Left kidney (tissue), 2 donors: Measurements from ENCODE around the gene ANTXR2. TPM values are rescaled to one million over a fixed set of nuclear protein-coding genes. Genes with fewer than 3 reads are reported as not detected.
"Not testable (repeated sequence)": the region's sequence is repeated elsewhere in the genome, so short reads cannot be mapped to it uniquely, and the experiment has no call there.

Source experiments
- DNase-seq: peaks from one replicate; pipeline ENCODE4 v3.0.0-alpha.2; 2013
- polyA plus RNA-seq: library from polyadenylated mRNA; unstranded; fragments of 120-200 nt; gene quantifications from one replicate; pipeline ENCODE4 v1.2.1, GENCODE V29; 2013; ENCODE audit not compliant: insufficient read length

The ANTXR2 gene
- polyA plus RNA-seq, 1 donor: 78.8 TPM

DNA sequence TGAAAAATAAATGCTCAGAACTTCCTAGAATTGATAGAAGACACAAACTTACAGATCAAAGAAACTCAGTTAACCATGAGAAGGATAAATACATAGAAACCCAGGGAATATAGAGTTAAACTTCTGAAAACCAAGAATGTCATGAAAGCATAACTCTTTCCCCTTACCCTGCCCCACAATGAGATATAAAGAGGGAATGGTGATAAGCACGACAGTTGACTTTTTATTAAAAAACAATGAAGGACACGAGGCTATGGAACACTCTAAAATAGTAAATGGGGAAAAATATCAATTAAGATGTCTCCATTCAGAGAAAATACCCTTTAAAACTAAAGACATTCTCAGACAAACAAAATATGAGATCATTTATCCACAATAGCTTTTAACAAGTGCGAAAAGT, 154.7 kb downstream of the ANTXR2 start:
- DNase-seq: no peak

DNA sequence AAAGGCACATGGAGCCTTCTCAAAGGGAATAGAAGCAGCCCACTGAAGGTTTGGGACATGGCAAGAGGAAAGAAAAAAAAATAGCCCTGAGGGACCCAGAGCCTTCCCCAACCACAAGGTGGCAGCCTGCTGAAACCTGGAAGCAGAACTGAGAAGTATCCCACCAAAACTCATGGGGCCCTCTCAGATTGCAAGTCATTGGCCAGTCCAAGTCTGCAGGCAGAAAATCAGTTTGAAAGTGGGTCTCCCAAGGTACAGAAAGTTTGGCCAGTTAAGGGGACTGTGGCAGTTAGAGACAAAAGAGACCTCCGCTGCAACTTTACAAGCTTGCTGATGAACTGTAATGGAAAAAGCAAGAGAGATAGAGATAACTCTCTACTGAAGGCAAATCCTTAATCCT, 155.8 kb downstream of the ANTXR2 start:
- DNase-seq: no peak

DNA sequence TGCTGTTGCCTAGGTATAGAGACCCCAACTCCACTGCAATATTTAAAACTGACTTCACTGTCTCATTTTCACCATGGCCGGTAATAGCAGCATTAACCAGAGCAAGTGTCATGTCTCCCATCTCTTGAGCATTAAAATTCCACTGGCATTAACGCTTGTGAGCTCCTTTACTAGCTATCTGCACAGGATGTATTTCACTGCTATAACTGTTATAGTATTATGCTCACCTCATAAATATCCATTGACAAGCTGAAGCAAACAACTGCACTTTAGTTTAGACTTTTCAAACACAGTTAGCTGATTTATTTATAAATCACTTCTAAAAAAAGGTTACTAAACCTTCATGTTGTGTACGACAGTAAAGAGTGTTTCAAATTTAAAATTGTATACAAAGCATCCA, 157.8 kb downstream of the ANTXR2 start:
- no peak for DNase-seq

DNA sequence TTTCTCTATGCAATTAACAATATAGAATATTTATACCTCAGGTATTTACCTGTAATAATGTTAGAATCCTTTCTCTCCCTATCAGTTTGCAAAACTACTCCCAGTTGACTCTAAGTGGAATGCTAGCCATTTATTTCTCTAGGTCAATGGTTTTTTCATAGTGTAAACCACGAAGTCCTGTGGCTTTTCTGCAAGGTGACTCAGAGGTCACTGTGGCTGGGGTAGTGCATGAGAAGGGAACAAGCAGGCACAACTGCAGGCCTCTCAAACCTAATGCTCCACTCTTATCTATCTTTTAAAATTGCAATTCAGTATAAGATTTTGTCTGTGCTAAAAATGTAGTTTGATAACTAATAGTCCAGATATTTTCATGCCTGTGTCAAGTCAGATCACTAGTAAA, 159.4 kb downstream of the ANTXR2 start:
- no peak for DNase-seq

DNA sequence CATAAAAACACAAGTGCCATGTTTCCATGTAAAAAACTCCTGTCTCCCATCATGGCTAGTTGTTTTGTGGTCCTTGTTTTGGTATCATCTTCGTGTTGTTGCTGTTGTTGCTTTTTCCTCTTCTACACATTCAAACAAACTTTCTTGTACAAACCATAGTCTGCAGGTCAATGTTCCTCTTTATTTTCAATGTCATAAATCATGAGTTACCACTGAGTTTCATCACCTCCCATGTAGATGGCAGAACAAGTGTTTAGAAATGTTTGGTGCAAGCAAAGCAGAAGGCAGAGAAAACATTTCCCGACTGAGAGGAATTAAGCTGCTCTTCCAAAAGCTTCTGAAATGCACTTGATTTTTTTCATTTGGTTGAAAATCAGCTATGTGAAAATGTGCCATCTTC, 166.0 kb downstream of the ANTXR2 start:
- no peak for DNase-seq

DNA sequence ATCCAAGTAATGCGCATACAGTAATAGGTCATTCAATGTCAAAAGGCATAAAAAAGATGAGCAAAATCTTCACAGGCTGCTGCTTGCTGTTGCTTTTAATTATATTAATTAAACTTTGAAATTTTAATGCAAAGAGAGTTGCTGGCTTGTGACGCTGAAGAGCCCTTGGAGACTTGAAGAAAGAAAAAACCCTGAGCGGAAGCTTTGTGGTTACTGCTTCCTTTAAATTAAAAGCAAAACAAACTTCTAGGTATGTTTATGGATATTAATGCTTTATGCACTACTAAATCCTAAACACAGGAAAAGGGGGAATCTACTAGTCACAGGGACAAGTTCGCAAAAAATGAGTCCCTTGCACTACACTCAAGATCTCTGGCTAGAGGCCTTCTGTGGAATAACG, 166.7 kb downstream of the ANTXR2 start:
- no peak for DNase-seq

DNA sequence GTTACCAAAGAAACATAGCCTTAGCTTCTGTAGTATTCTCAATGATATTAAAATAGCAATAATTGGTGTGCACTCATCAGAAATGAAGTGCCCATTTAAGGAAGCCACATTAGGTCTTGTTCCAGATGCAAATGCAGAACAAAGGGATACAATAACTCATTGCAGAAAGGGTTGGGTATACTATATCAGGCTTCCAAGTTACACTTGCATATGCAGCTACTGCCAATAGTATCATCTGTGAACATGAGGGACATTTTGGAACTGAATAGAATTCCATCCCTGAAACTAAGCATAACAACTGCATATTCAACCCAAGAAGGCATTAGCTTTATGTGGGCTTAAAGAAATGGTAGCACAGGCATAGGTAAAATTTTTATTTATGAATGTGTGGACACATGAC, 167.8 kb downstream of the ANTXR2 start:
- no peak for DNase-seq

DNA sequence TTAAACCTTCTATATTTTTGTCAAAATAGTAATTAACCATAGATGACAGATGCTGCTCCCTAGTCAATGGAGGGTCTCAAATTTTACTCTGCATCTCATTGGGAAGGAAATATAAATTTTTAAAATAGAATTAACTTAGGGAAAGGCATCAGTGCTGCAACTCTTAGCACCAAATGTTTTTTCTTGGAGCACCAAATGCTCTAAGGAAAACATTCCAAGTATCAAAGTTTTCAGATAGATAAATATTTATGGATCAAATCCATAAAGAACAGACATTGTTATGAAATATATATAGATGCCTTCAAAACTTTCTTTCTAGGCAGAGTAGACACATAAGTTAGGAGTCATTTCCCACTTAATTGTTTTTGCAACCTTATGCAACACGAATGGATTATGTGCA, 168.7 kb downstream of the ANTXR2 start:
- DNase-seq: no peak

DNA sequence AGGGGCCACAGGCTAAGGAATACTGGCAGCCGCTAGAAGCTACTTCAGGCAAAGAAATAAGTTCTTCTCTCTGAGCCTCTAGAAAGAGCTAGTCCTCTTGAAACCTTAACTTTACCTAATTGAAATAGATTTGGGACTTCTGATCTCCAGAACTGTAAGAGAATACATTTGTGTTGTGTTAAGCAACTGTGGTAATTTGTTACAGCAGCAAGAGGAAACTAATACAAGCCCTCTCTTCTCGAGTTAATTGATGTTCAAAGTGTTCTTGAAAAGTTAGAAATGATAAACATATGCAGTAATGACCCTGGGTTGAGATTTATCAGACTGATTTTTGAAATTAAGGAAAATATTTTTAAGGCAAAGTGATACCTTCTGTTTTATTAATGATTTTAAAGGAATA, 172.8 kb downstream of the ANTXR2 start:
- no peak for DNase-seq

DNA sequence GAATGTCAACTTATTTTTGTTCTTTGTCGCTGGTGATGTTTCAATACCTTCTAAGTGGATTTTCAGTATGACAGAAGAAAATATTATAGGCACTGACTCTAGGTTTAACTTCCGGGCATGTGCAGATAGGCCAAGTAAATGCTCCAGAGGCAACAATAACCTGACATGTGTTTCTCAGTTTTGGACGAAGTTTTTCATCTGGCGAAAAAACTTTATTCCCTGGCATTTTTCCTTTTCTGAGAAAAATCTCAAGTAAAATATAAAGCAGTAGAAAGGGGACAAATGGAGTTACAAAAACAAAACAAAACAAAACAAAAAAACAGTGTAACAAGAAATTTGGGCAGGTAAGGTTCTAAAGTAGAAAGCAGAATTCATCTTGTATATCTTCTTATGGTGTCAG, 173.5 kb downstream of the ANTXR2 start:
- DNase-seq: no peak

DNA sequence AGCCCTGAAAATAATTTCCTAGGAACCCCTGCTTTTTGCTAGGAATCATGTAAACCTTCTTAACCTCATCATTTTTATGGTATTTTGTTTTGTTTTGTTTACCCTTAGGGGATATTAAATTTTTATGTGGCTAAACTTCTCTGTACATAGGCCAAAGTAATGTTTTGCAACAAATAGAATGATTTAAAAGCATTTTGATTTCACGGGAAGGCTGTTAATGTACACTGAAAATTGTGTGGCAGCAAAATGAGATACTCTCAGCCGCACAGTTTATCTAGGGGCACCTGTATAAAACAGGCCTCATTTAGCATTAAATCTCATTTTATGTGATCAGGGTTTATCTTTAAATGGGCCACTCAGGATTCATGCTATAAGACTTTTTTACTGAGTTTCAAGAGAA, 175.0 kb downstream of the ANTXR2 start:
- no peak for DNase-seq

DNA sequence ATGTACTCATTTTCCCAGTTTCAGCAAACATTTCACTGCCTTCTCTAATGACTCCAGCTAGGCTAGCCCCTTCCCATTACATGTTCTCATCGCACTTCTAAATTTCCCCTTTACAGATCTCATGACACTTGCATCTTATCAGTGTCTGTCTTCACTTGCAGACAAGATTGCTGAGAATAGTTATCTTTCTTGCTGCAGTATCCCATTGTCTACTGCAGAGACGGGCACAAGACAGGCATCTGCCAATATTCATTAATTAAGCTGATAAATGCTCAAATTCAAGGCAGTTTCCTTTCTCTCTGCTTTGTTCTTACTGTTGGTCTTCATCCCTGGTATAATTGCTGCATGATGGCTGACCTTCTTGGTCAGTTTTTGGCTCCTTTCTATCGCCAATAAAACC, 175.9 kb downstream of the ANTXR2 start:
- DNase-seq: no peak

DNA sequence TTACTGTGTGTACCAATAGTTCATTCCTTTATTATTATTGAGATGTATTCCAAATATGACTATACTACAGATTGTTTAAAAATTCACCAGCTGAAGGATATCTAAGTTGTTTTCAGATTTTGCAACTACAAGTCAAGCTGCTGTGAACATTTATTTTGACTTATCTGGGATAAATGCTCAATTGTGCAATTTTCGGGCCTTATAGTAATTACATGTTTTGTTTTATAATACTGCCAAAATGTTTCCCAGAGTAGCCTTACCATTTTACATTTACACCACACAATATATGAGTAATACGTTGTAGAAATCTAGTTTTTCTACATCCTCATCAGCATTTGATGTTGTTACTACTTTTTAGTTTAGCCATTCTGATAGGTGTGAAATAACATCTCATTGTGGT, 179.6 kb downstream of the ANTXR2 start:
- no peak for DNase-seq

DNA sequence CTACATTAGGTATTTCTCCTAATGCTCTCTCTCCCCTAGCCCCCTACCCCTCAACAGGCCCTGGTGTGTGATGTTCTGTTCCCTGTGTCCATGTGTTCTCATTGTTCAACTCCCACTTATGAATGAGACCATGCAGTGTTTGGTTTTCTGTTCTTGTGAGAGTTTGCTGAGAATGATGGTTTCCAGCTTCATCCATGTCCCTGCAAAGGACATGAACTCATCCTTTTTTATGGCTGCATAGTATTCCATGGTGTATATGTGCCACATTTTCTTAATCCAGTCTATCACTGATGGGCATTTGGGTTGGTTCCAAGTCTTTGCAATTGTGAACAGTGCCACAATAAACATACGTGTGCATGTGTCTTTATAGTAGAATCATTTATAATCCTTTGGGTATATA, 184.0 kb downstream of the ANTXR2 start:
- DNase-seq: not testable (repeated sequence)

DNA sequence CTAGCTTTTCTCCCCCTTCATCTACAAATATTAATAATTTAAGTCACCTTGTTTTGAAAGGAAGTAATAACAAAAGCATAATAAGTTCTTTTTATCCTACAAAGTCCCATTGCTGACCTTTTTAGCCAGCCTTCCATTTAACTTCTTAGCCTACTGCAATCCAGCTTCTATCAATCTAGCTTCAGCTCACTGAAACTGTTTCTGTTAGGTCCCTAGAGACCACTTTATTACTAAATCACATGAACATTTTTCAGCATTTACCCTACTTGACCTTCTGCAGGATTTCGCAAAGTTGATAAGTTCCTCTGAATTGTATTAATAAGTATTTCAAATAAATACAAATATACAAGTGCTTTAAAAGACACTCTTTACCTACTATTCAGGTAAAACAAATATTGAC, 186.5 kb downstream of the ANTXR2 start:
- DNase-seq: no peak

DNA sequence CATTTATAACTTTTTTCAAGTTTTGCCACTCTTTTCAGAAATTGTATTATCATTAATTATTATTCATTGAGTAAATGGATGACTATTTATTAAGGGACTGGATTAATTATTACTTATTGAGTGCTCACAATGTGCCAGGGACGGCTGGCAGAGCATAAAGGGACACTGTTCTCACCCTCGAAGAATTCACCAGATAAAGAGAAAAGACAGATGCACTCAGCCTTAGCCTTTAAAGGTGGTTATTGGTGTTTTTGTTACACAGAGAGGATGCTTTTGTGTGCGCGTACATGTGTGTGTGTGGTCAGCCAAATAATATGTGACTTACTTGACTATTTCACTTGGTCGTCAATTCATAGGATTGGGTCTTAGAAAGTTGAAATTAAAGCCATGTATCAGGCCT, 187.0 kb downstream of the ANTXR2 start:
- DNase-seq: no peak

DNA sequence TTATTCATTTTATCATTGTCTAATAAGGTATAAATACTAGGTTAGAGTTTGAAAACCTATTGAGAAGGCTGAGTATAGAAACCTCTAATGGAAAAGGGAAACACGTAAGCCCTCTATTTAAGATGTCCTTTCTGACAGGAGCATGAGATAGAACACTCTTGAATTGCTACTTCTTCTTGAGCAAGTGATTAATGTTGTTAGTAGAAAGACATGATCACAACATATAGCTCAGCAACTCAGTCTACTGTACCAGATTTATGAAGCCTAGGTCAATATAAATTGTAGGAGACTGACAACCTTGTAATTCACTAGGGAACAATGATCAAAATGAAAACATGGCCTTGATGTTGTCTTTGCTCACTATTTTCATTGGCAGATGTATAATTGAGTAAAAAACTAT, 189.7 kb downstream of the ANTXR2 start:
- no peak for DNase-seq

DNA sequence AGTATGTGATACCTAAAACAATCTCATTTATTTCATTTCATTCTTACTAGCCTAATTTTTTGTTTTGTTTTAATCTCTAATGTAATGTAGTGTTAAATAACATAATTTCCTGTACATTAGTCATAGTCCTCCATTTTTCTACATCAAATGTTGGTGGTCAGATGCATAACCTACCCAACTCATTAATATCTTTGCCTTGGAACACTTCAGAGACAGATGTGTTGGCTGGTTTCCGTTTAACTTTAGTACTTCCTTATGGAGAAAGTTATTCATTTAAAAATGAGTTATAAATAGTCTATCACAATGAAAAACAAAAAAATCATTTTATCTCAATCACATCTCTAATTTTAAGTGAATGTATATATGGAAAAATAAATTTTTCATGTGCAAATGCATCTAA, 190.2 kb downstream of the ANTXR2 start:
- DNase-seq: no peak

DNA sequence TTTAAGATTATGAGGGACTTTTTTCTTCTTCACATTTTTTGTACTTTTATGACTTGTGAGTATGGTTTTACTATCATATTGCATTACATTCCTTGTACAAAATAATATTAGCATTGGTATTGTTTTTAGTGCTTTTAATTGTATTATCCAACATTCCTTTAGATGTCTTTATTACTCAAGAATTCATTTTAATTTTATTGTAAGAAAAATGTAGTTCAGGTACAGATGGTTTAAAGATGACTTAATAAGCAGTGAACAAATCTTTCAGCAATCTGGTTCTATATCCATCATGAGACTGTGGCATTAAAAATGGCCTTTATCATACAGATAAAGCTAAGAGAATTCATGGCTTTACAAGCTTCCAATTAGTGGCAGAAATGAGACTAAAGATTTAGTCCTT, 191.6 kb downstream of the ANTXR2 start:
- no peak for DNase-seq

DNA sequence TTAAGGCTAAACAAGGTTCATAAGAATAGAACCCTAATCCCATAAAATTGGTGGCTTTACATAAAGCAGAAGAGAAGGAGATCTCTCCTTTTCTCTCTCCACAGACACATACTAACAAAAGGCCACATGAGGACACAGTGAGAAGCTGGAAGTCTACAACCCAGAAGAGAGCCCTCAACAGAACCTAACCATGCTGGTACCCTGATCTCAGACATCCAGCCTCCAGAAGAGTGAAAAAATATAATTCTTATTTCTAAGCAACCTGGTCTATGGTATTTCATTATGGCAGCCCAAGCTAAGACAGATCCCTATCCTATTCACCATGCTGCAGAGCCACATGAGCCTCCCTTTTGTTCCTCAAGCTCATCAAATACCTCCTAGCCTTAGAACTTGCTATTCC, 195.5 kb downstream of the ANTXR2 start:
- no peak for DNase-seq

DNA sequence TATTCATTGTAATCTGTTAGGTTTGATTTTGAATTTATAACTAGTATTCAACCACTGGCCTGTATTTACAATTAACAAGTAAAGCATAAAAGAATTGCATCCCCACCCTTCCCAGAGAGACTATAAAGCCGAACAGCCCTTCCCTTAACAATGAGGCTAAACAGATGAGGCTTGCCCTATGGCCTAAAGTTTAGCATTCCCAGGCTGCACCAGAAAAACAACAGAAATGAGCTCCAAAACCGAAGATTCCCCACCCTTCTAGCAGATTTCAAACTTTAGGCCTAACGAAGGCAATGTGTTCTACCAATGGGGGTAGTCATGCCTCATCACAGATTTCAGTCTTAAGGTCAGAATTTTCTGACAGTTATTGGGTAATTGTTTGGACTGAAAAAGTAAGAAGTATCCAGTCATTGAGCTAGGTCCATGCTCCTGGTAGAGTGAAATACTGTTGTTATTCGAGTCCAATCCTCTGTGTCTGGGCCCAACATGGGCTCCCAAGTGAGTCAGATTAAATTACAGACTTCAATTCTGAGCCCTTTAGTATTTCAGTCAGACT, 197.6 kb downstream of the ANTXR2 start:
- DNase-seq: no peak

DNA sequence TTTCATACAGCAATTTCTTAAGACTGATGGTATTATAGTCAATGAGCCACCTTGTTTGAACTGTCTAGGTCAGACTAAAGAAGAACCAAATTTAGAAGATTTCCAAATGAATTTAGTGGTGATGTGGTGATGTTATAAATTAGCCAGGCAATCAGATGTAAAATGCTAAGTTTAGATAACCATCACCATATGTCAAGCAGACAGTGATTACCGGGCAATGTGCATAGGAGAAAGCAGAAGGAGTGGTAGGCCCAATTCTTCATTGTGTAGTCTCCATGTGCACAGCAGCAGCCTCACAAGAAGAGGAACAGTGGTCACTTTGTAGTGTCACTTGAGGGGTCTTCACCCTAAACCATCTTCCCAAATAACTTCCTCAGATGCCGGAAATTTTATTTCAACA, 198.8 kb downstream of the ANTXR2 start:
- DNase-seq: no peak

DNA sequence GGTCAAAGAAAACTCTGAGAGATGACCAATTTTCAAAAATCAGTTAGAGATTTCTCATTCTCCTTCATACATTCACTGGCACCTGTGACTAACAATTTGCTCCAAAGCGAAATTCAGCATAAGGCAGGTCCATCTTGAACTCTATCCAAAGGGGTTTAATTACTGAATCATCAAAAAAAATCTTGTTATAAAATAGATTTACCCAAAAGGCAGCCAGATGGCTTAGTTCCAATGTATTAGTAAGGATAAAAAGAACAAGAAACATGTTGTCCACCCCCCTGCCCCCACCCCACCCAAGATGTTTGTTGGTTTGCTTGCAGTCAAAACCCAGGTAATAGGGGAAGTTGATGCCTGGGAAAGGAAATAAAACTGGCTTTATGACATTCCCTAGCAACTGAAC, 200.3 kb downstream of the ANTXR2 start:
- no peak for DNase-seq

DNA sequence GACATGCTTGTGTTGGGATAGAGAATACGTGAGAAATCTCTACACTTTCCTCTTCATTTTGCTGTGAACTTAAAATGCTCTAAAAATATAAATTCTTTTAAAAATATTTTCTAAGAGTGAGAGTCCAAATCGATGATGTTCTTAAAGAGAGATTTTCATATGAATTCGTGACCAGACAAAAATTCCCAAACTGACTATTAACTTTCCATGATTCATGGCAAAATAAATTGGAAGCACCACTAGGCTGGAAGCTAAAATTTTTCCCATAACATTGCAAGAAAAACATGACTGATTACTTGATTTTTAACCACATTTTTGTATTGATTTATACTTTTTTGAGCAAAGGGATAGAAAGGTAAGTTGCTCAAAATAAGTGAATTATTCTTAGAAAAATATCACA, 201.1 kb downstream of the ANTXR2 start:
- no peak for DNase-seq

DNA sequence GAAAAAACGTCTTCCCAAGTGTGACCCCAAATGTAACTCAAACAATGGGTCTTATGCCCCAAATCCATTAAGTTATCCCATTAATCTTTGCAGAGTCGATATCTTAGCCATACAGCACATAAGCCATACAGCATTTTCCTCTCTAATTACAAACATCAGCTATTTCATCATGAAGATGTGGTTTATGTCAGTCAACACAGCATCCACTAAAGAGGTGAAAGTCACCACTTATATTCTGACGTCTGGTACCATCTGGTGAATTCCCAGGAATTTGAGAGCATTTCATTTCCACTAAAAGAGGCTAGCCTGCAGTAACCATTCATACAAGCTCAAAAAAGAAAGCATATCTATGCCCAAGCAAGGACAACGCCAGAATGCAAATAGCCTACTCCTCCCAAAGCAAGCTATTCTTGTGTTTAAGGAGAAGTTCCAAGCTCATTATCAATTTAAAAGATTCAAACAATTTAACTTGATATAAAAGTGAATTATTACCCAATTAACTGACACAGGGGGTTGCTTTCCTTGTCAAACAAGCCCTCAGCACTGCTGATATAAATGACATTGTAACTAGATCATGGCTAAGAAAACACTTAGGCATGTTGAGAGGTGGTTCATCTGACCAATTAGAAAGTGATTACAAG, 203.3 kb downstream of the ANTXR2 start:
- DNase-seq: no peak
